ENCODE data around the gene RXYLT1.
"Not testable (repeated sequence)": the region's sequence is repeated elsewhere in the genome, so short reads cannot be mapped to it uniquely, and the experiment has no call there.

Gene RXYLT1

DNA sequence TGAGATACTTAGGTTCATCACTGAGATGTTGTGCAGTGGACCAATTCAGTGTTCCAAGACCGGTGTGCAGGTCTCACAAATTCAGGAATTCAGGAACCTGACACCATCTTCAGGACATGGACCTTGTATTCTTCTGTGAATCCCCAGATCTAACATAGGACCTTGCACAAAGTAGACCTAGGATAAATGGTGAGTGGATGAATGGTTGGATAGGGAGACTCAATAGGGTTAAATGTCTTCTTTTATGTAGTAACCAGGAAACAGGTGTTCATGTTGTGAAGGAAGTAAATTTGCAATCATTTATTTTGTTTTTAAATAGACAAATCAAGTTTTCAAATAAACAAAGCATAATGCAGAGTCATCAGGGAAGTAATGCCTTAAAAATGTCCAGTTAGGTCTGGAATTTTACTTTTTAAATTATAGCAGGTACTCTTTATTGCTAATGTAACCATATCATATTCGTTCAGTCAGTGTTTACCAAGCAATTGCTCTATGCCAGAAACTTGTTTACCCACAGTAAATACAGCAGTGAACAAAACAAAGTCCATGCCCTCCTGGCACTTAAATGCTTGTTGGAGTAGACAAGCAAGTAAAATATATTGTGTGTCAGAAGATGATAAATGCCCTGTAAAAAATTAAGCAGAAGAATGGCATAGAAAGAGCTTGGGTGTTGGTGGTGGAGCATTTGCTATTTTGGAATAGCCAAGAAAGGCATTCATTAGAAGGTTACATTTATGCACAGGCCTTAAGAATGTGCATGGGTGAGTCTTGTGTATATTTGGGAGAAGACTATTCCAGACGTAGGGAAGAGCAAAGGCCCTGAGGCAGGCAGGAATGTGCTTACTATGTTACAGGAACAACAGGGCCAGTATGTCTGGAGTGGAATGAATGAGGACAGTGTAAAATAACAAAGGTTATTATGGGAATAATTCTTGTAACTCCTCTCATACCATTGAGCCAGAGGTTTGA, 26.3 kb downstream of the RXYLT1 start:
- DNase-seq = no peak

DNA sequence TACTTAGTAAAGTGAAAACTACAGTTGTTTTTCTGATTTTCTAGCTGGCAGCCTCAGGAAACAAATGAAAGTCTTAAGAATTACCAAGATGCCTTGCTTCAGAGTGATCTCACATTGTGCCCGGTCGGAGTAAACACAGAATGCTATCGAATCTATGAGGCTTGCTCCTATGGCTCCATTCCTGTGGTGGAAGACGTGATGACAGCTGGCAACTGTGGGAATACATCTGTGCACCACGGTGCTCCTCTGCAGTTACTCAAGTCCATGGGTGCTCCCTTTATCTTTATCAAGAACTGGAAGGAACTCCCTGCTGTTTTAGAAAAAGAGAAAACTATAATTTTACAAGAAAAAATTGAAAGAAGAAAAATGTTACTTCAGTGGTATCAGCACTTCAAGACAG, 28.9 kb downstream of the RXYLT1 start:
- no peak for DNase-seq

DNA sequence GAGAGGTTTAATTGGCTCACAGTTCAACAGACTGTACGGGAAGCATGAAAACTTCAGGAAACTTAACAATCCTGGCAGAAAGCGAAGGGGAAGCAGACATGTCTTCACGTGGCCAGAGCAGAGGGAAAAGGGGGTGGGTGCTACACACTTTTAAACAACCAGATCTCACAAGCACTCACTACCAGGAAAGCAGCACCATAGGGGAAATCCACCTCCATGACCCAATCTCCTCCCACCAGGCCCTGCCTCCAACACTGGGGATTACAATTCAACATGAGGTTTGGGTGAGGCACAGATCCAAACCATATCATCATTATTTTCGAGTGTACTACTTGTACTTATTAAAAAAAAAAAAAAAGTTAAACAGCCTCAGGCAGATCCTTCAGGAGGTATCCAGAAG, 29.9 kb downstream of the RXYLT1 start:
- no peak for DNase-seq

DNA sequence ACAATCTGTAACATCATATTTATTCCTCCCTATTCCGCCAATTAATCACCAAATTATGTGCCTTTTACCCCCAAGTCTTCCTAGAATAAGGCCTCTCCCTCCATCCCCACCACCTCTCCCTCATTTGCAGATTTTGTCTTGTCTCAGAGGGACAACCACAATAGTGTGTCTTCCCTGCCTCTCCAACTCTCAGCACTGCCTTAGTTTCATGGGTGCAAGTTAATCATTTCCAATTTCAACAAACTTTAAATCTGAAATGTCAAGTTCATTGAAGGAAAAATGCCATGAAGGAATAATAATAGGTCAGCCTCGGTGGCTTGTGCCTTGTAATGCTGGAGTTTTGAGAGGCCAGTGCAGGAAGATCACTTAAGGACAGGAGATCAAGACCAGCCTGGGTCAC, 31.6 kb downstream of the RXYLT1 start:
- DNase-seq = no peak

DNA sequence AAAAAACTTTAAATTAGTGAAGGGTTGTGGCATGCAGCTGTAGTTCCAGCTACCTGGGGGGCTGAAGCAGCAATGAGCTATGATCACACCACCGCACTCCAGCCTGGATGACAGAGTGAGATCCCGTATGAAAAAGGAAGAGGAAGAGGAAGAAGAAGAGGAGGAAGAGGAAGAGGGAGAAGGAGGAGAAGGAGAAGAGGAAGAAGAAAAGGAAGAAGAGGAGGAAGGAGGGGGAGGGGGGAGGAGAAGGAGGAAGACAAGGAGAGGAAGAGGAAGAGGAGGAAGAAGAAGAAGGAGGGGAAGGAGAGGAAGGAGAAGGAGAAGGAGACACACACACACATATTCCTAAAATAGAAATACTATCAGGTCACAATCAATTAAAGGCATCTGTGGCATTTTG, 32.0 kb downstream of the RXYLT1 start:
- no peak for DNase-seq

GRCh38 chr12:63814146-63814772, 34.5 kb downstream of the RXYLT1 start:
- DNase-seq = no peak

- DNase-seq = no peak
These were observed 35.8 kb downstream of the RXYLT1 start for GRCh38 chr12:63815482-63815852.

DNA sequence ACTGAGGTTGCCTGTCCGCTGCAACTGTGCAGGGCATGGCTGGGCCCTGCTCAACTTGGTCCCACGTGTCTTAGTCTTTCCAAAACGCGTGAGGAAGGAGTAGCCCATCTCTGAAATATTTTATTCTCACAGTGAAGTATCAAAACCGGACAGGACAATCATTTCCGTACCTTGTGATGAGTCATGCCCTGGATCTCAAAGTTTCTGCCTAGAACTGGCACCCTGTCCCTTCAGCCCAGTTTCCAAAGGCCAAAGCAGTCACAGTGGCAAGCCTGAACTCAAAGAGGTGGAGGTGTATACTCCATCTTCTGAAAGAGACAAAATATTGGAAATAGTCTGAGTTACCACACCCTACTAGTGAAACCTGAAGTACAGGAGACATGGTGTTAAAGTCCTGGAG, 36.3 kb downstream of the RXYLT1 start:
- DNase-seq = no peak

- DNase-seq = no peak
These were observed 40.7 kb downstream of the RXYLT1 start for GRCh38 chr12:63820427-63820826.

- no peak for DNase-seq
These were observed 42.1 kb downstream of the RXYLT1 start for GRCh38 chr12:63821781-63822251.

DNA sequence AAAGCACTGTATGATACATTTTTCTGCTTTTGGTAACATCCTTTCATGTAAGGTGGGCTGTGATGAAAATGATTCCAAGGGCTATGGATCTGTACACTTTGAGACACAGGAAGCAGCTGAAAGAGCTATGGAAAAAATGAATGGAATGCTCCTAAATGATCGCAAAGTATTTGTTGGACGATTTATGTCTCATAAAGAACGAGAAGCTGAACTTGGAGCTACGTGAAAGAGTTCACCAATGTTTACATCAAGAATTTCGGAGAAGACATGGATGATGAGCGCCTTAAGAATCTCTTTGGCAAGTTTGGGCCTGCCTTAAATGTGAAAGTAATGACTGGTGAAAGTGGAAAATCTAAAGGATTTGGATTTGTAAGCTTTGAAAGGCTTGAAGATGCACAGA, 42.6 kb downstream of the RXYLT1 start:
- no peak for DNase-seq

GRCh38 chr12:63823040-63823439, 43.3 kb downstream of the RXYLT1 start:
- DNase-seq = no peak

DNA sequence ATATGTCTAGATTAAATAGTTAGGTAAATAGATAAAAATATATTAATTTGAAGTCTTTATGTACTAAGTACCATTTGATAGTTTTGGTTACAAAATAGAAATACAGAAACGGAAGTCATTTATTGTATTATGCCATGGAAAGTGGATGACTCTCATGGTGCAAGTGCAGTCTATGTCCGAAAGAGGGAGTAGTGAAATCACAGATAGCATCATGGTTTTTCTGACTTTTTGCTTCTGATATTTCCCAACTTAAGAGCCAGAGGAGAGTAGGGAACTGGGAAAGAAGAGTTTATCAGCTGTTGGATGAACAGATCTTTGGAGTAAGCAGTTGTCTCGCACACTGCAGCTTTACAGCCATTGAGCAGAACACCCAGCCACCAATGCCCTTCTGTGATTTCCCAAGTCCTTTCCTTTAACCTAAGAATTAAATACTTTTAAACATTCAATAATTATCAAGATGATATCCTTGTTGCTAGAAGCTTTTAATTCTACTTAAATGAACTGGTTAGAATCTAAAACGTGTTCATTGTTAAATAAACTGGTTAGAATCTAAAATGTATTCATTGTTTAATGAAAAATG, 46.4 kb downstream of the RXYLT1 start:
- peak; percentile 33 for DNase-seq

- DNase-seq = no peak
These were observed 49.2 kb downstream of the RXYLT1 start for GRCh38 chr12:63828867-63829266.

- no peak for DNase-seq
These were observed 56.3 kb downstream of the RXYLT1 start for GRCh38 chr12:63836046-63836445.

DNA sequence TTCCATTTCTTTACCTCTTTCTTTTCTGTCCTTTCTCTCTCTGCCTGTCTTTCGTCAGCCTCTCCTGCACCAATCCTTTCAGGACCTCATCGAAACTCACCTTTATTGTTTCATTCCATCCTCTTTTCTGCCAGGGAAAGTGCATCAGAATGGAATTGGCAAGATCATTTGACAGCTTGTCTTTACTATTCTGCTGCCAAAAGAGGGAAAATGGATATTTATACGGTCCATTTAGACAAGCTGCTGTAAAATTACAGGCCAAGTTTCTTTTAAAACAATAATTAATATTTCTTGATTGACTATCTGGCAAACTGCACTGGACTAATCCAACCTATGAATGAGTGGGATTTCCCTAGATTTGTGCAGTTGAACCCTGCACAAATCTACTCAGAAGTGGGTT, 57.2 kb downstream of the RXYLT1 start:
- no peak for DNase-seq

GRCh38 chr12:63838411-63838810, 58.7 kb downstream of the RXYLT1 start:
- no peak for DNase-seq

DNA sequence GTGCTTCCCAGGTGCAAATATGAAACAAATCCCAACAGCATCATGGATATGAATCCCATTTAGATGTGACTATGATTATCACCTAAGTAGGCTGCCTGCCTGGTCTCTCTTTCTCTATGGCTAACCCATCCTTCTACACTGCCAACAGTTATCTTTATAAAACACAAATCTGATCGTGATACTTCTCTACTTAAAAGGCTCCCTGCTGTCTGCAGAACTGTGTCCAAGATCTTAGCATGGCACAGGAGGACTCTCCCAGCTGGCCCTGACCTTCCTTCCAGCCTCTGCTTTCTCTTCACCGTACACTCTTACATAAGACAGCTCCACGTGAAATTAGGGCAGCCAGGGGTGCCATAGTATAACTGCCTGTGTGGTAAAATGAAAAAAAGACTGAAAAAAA, 61.3 kb downstream of the RXYLT1 start:
- no peak for DNase-seq

DNA sequence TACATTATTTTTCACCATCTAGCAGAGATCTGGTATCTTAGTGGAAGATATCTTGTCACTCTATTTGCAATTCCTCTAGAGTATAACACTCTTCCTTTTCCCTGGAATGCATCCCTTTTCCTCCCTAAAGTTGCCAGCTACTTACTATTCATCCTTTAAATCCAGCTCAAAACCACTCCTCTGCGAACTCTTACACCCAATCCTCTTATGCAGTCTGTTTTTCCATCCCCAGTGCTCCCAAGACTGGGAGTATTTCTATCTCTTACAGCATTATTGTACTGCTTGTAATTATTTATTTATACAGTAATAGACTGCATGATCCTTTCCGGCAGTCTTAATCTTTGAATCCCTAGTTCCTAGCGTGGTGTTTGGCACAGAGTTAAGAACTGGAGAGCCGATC, 61.9 kb downstream of the RXYLT1 start:
- DNase-seq = no peak

DNA sequence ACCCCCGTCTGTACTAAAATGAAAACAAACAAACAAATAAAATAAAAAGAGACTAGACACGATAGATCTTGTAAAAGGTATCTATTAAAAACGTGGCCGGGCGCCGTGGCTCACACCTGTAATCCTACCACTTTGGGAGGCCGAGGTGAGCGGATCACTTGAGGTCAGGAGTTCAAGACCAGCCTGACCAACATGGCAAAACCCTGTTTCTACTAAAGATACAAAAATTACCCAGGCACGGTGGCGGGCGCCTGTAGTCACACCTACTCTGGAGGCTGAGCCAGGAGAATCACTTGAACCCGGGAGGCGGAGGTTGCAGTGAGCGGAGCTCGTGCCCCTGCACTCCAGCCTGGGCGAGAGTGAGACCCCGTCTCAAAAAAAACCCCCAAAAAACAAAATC, 63.0 kb downstream of the RXYLT1 start:
- not testable (repeated sequence) for DNase-seq

DNA sequence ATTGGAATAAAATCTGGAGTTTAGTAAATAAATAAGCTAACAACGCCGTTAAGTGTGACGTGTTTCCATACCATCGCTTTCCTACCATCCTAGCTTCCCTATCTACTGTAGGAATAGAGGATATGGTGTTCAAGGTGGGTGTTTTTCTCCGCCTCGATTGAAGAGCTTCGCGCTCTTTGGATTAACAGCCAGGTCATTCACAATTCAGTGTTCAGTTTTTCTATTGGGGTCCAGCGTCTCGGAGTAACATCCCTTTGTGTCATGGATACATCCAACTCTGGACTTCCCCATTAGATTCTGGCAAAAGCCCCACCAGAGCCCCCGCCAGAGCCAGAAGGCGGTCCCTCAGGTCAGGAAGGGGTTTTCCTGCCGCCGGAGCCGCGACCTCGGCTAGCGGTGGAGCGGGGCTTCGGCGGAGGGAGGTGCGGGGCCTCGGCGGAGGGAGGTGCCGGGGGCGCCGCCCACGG, 63.6 kb downstream of the RXYLT1 start:
- DNase-seq = no peak

DNA sequence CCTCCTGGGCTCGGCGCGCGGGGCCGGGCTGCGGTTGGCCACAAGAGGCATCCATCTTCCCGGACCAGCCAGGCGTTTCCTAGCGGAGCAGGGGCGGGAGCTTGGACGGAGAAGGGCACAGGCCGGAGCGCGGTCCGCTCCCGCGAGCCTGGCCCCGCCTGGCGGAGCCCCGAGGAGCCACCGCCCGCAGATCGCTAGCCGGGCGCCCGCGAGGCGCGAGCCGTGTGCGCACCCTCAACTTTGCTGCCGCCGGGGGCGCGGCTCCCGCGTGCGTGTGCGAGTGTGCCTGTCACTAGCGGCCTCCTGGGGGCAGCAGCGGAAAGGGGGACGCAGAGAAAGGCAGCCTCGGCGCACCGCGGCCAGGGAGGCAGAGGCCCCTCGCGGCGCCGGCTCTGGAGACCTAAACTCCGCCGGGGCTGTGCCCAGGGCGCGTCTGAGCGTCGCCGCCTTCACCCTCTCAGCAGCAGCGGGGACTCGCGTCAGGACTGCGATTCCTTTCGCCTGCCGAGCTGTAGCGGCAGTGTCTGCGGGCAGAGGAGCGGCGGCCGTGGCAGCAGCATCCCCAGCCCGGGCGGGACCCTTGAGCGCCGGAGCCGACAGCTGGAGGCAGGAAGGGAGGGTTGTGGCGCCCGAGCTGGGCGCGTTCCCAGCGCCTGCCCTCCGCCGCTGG, 64.1 kb downstream of the RXYLT1 start:
- DNase-seq = peak; percentile 80
